ENCODE measurements around the gene SUMO3. TPM values are rescaled to one million over a fixed set of nuclear protein-coding genes. Genes with fewer than 3 reads are reported as not detected.

Gene SUMO3
- total and polyA plus RNA-seq, 2 of the 13 experiments (the other 11 are each of a cell fraction or from before 2014, with no cell fraction given), result 51.4 to 92.4 TPM

DNA sequence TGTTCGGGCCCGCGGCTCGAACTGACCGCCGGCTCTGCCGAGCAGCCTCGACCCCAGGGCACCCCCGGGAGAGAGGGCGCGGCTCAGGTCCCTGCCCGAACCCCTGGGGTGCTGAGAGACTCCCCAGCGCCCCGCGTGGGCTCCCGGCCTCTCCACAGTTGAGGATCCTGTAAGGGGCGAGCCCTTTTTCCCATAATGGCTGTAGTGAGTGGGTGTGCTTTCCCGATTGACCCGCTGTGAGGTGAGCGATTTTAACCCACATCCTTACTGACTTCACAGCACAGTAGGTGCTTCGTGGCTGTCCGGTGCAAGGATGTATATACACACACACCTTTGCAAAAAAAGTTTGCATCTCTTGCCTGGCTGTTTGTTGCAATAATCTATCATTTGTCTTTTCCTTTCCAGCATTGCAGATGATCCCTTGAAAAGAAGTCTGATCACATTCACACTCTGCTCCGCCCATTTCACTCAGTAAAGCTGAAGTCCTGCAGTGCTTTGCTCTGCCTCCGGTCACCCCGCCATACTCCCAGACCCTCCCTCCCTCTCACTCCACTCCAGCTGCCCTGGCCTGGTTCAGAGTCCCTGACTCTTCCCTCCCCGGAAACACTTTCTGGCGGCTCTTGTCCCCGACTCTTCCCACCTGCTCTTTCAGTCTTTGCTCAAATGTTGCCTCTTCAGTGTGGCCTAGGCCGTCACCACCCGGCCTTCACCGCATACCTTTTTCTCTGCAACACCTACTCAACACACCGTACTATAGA lies 15.3 kb downstream of the SUMO3 start (continued):
- TF ChIP-seq ZBTB4 (CRISPR knock-in tag; IDR thresholded peaks at IDR 0.05; ENCODE audit: borderline replicate concordance) (no peak), XRCC5 (optimal IDR thresholded peaks at IDR 0.05; ENCODE audit: low read length) (peak; percentile 5), CAMTA2 (CRISPR knock-in tag; IDR thresholded peaks at IDR 0.05; ENCODE audit: borderline replicate concordance) (no peak), ZNF30 (CRISPR knock-in tag; IDR thresholded peaks at IDR 0.05) (no peak), AGO2 (optimal IDR thresholded peaks at IDR 0.05; ENCODE audit: low read depth, low read length) (peak; percentile 73), ZNF280B (CRISPR knock-in tag; IDR thresholded peaks at IDR 0.05; ENCODE audit: borderline replicate concordance) (0 out of 2 replicates have a peak, but pooled peaks have one; percentile 26), MAZ (IDR thresholded peaks at IDR 0.05; ENCODE audit: borderline replicate concordance, low read depth, low read length) (0 out of 2 replicates have a peak, but pooled peaks have one; percentile 28), MAZ (CRISPR knock-in tag; IDR thresholded peaks at IDR 0.05; ENCODE audit: low read depth) (no peak), ZNF749 (CRISPR knock-in tag; IDR thresholded peaks at IDR 0.05; ENCODE audit: borderline replicate concordance) (no peak), ETV5 (CRISPR knock-in tag; IDR thresholded peaks at IDR 0.05; ENCODE audit: borderline replicate concordance) (peak; percentile 88), LCORL (IDR thresholded peaks at IDR 0.05) (no peak), LCORL (CRISPR knock-in tag; IDR thresholded peaks at IDR 0.05) (peak; percentile 66), PITX1 (CRISPR knock-in tag; IDR thresholded peaks at IDR 0.05) (0 out of 2 replicates have a peak, but pooled peaks have one; percentile 38), SAP130 (CRISPR knock-in tag; IDR thresholded peaks at IDR 0.05; ENCODE audit: low read depth) (peak; percentile 82), ZNF775 (CRISPR knock-in tag; IDR thresholded peaks at IDR 0.05; ENCODE audit: borderline replicate concordance) (no peak), KDM4B (CRISPR knock-in tag; IDR thresholded peaks at IDR 0.05) (no peak), NFIB (CRISPR knock-in tag; IDR thresholded peaks at IDR 0.05; ENCODE audit: borderline replicate concordance) (no peak), MEIS1 (CRISPR knock-in tag; IDR thresholded peaks at IDR 0.05; ENCODE audit: borderline replicate concordance) (0 out of 2 replicates have a peak, but pooled peaks have one; percentile 14), TFAP4 (IDR thresholded peaks at IDR 0.05; ENCODE audit: borderline replicate concordance, low read depth) (peak; percentile 83; the same call in 1 of the 2 replicates), FOXP1 (IDR thresholded peaks at IDR 0.05) (no peak), FOXP1 (CRISPR knock-in tag; IDR thresholded peaks at IDR 0.05) (no peak), ZFP90 (CRISPR knock-in tag; IDR thresholded peaks at IDR 0.05; ENCODE audit: borderline replicate concordance) (peak; percentile 36; the same call in 1 of the 2 replicates), SRSF1 (optimal IDR thresholded peaks at IDR 0.05; ENCODE audit: low read depth, low read length) (no peak), ZNF232 (CRISPR knock-in tag; IDR thresholded peaks at IDR 0.05; ENCODE audit: borderline replicate concordance) (peak; percentile 45; the same call in 1 of the 2 replicates), ZNF768 (CRISPR knock-in tag; IDR thresholded peaks at IDR 0.05) (no peak)
